C4-2B (cell line): ENCODE data around the gene RGS2.

Experiments
- CTCF ChIP-seq: fragments of 450-650 bp; conservative IDR thresholded peaks from 2 replicates; pipeline ENCODE4 v1.5.1; 2017; ENCODE audit warnings: mild to moderate bottlenecking
- ZFX ChIP-seq: fragments of 450-650 bp; IDR thresholded peaks from 2 replicates; pipeline ENCODE4 v1.6.1; 2017

GRCh38 chr1:192814805-192815204 lies 6.0 kb downstream of the RGS2 start:
- TF ChIP-seq CTCF (no peak), ZFX (no peak)
